Subcutaneous adipose tissue (tissue), 4 donors: Measurements from ENCODE around the gene PASK. TPM values are rescaled to one million over a fixed set of nuclear protein-coding genes. Genes with fewer than 3 reads are reported as not detected.

ENCODE experiments used
- total RNA-seq, 4 donors: library from RNA; depleted of rRNA; stranded (reverse); fragments of >200 nt; gene quantifications; one replicate each; pipeline ENCODE4 v1.1.0, GENCODE V29; 2016
- TF ChIP-seq, protein P1 (sequence below): fragments of 450-650 bp; IDR thresholded peaks from one replicate; pipeline ENCODE4 v1.5.1; 2016; ENCODE audit warnings: low read depth, mild to moderate bottlenecking, control low read depth, antibody characterized with exemption, moderate library complexity

The PASK gene
- total RNA-seq, 4 donors from 2014 or later = 2.0 to 4.4 (median 4.0) TPM

GRCh38 chr2:241082341-241083090, 66.8 kb downstream of the PASK start:
- TF ChIP-seq, protein P1, sequence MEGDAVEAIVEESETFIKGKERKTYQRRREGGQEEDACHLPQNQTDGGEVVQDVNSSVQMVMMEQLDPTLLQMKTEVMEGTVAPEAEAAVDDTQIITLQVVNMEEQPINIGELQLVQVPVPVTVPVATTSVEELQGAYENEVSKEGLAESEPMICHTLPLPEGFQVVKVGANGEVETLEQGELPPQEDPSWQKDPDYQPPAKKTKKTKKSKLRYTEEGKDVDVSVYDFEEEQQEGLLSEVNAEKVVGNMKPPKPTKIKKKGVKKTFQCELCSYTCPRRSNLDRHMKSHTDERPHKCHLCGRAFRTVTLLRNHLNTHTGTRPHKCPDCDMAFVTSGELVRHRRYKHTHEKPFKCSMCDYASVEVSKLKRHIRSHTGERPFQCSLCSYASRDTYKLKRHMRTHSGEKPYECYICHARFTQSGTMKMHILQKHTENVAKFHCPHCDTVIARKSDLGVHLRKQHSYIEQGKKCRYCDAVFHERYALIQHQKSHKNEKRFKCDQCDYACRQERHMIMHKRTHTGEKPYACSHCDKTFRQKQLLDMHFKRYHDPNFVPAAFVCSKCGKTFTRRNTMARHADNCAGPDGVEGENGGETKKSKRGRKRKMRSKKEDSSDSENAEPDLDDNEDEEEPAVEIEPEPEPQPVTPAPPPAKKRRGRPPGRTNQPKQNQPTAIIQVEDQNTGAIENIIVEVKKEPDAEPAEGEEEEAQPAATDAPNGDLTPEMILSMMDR = no peak

GRCh38 chr2:241081643-241082340, 67.5 kb downstream of the PASK start:
- TF ChIP-seq, protein P1 = no peak

- TF ChIP-seq, protein P1 = no peak
Observed at GRCh38 chr2:241081190-241081642, 68.1 kb downstream of the PASK start.

DNA sequence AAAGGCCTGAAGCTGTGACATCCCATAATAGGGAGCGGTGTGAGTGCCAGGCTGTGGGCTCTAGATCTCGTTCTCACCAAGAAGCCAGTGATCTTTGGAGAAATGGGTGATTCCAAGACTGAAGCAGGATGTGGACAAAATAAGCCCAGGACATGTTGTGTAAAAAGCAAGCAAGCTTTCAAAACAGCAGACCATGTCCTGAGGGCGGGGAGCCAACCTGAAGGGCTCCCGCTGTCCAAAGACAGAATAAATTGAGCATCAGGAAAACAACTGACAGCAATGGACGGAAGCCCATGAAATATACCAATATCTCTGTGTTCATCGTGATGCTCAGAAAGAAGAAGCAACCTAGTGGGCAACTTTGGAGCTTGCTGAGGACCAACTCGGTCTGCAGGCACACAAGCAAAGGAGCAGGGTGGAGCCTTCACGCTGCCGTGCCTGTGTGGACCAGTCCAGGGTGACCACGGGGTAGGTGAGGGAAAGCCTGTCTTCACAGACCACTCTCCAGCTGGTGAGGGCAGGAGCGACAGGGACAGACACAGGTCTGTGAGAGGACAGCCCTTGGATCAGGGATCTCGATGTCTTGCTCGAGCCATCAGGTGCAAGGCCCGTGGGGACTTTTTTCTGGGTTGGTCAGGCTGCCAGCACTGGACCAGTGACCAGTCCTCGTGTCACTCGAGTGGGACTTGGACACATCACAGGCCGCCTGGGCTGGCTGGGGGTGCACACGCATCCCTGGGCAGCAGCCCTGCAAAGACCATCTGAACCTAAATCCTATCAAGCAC, 68.7 kb downstream of the PASK start:
- TF ChIP-seq, protein P1 = no peak

- TF ChIP-seq, protein P1 = no peak
Observed at GRCh38 chr2:241074901-241075540, 74.3 kb downstream of the PASK start.

DNA sequence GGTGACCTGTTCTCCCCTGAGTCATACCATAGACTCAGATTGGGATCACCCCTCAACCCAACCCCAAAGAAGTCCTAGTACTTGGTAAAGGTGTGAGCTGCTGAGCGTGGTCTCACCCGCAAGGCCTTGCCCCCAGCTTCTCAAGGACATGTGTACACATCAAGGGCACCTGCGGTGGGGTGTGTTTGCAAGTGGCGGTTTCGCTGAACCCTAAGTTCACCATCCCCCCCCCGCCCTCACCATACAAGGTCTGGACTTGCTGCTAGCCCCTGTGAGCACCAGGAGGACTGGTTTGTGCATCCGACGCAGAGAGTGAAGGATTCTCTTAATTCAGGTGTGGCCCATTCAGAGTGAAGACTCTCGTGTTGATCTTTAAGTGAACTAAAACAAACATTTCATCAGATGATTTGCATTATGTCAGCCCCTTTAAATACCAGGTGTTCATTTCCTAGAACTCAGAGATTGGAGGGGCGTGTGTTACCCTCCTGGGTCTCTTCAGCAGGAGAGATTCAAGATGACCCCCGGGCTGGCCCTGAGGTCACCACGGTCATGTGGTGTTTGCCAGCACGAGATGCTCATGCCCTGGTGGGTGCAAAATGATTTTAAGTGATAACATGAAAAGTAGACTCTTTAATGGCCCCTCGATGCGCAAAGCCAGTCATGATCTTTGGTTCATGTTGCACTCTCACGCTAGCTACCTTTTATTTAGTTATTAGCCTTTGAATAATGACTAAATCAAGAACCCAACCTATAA, 75.0 kb downstream of the PASK start:
- TF ChIP-seq, protein P1 = no peak
